ENCODE data around the gene GHR.
"Not testable (repeated sequence)": the region's sequence is repeated elsewhere in the genome, so short reads cannot be mapped to it uniquely, and the experiment has no call there.

GHR gene

DNA sequence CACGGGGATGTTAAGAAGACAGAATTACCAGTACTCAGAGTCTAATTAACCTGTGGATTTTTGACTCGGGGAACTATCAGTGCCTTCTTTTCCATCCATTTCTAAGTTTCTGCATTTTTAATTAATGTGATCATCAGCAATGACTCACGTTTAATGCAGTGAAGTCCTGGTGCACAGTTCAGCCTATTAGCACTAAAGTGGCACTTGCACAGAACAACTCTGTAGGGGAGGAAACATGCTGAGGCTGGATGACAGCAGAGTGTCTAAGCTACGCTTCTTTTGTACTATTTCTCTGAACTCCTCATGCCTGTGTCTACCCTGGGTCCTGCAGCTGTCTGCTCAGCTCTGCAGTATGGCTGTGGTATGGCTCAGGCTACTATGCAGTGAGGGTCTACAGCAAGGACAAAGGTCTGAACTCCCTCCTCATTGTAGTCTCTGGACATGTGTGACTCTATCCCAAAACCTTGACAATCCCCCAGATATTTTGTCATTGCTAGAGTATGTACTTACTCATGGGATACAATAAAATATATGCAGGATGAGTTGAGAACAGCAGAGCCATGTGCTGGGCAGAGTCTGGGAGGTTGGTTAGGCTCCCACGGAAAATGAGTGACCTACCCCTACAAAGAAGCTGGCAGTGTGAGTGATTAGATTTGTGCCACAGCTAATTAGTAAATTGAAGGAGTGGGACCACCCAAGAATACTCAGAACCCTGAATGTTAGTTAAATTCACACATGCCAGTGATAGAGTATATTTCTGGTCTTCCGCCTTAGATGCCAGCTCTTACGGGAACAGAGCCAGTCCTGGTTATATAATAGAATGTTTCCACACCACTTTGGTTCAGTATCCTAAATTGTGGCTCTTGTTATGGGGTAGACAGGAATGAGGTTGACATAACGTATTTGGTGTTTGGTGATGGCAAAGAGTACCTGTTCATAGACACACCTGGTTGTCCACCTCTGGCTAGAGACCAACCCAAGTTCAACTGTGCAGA, 148.0 kb downstream of the GHR start:
- no peak for DNase-seq

- DNase-seq, result no peak
These were observed 149.1 kb downstream of the GHR start for GRCh38 chr5:42572313-42572712.

DNA sequence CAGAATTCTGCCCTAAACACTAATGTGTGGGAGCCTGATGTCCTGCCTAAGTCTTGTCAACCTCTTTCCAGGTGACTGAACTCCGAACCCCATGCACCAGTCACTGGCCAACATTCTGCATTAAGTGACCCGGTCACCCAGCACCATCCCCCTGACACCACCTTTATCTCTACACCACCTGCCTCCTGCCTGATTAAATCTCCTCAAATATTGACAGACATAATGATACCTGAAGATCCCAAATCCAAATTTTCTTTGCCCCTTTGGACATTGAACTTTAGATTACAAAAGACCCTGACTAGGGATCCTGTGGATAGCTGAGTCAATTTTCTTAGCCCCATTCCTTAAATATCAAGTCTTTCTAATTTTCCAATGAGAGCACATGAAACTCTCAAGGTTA, 150.1 kb downstream of the GHR start:
- DNase-seq, result no peak

- DNase-seq, result not testable (repeated sequence)
These were observed 152.7 kb downstream of the GHR start for GRCh38 chr5:42575914-42576313.

- not testable (repeated sequence) for DNase-seq
These were observed 155.7 kb downstream of the GHR start for GRCh38 chr5:42578901-42579300.

DNA sequence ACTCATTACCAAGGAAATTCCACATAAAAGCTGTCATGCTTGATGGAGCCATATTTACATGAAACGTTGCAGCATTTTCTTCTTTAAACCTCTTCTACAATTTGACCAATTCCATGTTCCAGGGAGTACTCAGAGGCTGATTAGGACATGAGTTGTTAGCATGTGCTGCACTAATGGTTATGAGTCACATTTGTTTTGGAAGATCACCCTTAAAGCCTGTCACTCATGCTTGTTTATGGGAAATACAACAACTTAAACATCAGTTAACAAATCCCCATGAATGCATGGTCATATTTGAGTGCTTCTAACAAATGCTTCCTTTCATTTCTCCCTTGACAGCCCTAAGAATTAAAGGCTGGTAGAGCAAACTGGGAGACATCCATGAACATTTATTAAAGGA, 156.1 kb downstream of the GHR start:
- no peak for DNase-seq

DNA sequence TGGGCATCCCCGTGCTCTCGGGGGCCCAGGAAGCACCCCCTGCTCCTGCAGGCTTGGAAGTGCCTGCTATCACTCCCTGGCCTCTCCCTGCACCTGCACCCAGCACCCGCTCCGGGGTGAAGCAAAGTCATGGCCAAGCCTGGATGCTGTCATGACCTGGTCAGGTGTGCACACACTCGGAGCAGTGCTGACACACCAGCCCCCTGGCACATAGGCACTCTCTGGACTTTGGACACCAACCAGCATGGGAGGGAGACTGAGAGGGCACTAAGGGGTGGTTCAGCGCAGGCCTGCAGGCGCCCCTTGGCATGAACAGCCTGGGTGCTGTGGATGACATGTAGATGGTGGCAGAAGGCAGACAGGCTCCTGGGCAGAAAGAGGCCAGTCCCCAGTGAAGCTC, 158.6 kb downstream of the GHR start:
- DNase-seq, result no peak

- no peak for DNase-seq
These were observed 159.5 kb downstream of the GHR start for GRCh38 chr5:42582723-42583122.

DNA sequence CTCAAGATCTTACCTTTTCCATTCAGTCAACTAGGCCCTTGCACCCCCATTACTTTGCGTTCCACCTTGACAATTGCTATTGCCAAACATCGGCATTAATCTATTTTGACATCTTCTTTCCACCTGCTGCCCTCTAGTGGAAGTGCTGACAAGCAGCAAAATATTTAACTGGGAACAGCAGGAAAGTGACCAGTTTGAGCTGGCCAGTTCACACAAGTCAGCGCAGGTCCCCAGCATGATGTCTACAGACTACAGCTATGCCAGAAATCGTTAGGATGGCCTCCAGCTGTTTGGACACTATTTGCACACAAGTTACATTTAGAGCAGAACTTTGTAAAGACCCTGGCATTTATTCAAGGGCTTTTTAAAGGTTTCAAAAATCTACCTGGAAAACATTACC, 160.1 kb downstream of the GHR start:
- DNase-seq, result peak; percentile 34 to 62 (median 54)

DNA sequence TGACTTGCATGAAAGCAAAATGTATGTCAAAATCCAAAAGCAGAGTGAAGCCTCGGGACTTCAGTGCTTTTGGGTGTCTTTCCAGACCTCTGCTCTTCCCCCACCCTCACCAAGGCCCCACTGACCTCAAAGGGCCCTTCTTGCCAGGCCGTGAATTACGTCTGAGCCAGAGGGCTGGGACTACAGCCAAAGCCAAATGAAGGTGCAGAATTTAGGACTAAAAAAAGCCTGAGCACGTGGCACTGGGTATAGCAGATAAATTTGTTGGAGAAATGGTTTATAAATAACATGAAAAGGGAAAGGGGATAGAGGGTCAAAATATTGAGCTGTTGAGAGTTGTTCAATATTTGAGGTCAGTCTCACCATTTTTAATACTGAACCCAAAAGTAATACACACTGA, 163.4 kb downstream of the GHR start:
- DNase-seq, result no peak

GRCh38 chr5:42587096-42587723, 164.0 kb downstream of the GHR start:
- DNase-seq, result no peak

DNA sequence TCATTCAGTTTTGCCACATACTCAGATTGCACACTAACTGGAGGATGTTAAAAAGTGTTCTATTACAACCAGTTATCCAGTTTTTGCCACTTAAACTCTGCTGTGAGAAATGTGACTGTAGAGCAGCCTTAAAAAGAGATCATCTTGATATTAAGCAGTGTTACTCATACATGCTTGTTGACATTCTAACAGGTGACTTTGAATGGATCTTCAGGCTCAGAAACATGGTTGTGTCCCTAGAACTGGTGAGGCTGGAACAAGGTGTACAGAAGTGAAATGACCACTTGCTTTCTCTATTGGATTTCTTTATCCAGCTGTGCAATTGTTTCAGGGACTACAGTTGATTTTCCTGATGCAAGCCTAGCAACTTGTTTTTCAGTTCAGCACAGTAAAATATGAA, 167.3 kb downstream of the GHR start:
- DNase-seq, result no peak

GRCh38 chr5:42591015-42591414, 167.8 kb downstream of the GHR start:
- DNase-seq, result no peak

GRCh38 chr5:42592401-42593140, 169.3 kb downstream of the GHR start:
- no peak for DNase-seq

GRCh38 chr5:42593591-42593990, 170.4 kb downstream of the GHR start:
- no peak for DNase-seq

DNA sequence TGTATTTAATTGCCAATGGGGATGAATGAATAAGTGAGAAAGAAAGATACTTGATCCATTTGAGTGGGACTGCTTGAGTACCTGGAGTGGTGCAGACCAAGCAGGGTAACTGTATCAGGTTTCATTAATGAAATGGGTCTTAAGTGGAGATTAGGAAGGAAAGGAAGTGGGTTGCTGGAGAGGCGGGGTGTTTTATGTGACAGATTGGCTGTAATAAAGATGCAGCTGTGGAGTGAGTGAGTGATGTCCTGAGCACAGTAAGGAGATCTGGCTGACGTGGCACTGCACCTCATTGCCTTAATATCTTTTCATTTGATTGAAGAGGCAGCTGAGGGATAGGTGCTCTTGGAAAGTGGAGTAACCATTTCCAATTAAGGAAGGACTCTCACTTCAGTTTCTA, 172.4 kb downstream of the GHR start:
- DNase-seq, result peak; percentile 3 to 67 (median 39)

DNA sequence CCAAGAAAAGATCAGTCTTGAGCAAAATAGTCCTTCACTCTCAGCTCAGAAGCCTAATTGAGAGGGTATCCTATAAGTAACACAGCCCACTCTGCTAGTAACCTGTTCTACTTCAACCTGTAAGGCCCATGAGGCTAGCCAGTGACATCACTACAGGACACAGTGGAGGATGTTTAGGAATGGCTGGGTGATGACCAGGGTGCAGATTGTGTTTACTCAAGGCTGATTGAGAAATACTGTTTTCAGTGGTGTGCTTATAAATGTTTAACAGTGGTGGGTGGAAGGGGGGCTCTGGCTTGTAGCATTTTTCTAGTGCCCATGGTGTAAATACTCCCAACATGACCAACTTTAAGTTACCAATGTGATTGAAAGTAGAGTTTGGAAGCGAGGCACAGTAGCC, 173.6 kb downstream of the GHR start:
- DNase-seq, result no peak

DNA sequence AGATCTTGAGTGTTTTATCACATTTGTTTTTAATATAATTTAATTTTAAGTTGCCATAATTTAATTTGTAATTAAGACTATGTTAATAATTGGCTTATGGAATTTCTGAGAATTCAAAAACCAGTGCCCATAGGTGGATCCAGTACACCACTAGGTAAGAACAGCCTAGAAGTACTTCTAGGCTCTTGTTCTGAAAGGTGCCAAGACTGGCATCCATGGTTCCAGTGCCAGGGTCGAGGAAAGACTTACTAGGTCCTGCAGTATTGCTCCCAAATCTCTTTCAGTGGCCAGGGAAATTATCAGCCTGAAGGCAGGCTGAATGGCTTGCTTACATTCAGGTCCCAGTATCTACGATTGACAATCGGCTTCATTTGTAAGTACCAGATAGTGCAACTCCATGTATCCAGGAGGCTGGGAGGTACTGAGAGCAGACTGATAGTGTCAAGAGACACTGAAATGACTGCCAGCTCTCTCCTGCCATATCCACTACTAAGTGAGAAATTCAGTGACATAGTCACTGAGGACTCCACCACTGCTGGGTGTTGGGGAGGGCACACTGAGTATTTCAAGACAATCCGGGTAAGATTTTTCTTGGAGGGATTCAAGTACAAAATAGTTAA, 174.2 kb downstream of the GHR start:
- DNase-seq, result no peak

DNA sequence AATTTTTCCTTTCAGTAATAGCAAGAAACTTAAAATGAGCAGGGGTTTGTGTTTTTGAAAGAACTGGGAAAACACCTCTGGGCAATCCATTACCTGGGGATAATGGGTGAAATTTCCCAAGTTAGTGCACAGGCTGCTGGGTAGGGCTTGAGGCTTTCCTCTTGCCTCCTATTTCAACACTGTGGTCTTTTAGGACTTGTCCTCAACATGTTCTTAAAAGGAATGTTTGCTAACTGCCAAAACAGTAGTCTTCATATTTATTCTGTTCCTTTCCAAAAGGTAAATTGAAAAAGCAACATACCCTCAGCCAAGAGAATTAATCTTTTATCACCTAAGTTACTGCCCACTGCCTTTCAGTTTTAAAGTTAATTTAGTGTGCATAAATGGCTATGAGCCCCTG, 175.1 kb downstream of the GHR start:
- DNase-seq, result no peak

DNA sequence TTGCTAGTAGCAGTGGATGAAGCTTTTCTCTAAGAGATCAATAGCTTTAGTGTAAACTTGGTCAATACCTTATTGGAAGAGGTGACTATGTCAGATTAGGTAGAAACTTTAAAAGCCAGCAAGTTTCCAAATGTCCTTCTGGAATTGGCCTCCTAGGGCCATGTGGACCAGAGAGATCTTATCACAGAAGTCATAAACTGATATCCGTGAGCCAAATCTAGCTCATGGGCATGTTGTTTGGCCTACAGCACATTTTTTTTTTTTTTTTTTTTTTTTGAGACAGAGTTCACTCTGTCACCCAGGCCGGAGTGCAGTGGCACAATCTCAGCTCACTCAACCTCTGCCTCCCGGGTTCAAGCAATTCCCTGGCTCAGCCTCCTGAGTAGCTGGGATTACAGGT, 175.9 kb downstream of the GHR start:
- DNase-seq, result no peak

DNA sequence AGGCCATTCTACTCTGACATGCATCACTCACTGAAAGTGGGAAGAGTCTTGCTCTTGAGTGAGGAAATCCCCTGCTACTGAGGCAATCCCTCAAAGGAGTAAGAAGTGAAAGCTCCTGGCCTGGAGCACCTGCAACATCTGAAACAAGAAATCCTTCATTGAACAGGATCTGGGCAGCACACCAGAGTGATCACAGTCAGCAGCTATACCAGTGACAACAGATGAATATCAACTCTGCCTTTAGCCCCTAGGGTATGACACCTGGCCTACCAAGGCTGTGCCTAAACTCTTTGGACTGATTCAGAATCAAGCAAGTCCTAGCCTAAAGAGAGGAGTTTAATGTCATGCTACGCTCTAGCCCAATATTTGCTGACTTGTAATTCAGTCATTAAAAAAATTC, 177.2 kb downstream of the GHR start:
- no peak for DNase-seq

GRCh38 chr5:42604171-42604711, 181.0 kb downstream of the GHR start:
- no peak for DNase-seq

GRCh38 chr5:42605490-42605889, 182.3 kb downstream of the GHR start:
- DNase-seq, result peak in 1 of 3 experiments; percentile 4

Data from NCI-H1417 (cell line).